DOHH2 (cell line): ENCODE measurements around the gene SNCG.

Experiments
- EZH2phosphoT487 ChIP-seq: fragments of 200-600 bp; sonication (generic); IDR thresholded peaks from 2 replicates; pipeline ENCODE4 v1.6.1; 2017; ENCODE audit warnings: borderline replicate concordance, mild to moderate bottlenecking, antibody characterized with exemption, low read length, moderate library complexity, mixed read lengths
- TF ChIP-seq, protein P1 (sequence below): fragments of 200-600 bp; sonication (generic); IDR thresholded peaks from one replicate; pipeline ENCODE4 v1.5.1; 2014; ENCODE audit warnings: antibody characterized with exemption, mild to moderate bottlenecking, low read depth, low read length; ENCODE audit not compliant: poor library complexity, severe bottlenecking

DNA sequence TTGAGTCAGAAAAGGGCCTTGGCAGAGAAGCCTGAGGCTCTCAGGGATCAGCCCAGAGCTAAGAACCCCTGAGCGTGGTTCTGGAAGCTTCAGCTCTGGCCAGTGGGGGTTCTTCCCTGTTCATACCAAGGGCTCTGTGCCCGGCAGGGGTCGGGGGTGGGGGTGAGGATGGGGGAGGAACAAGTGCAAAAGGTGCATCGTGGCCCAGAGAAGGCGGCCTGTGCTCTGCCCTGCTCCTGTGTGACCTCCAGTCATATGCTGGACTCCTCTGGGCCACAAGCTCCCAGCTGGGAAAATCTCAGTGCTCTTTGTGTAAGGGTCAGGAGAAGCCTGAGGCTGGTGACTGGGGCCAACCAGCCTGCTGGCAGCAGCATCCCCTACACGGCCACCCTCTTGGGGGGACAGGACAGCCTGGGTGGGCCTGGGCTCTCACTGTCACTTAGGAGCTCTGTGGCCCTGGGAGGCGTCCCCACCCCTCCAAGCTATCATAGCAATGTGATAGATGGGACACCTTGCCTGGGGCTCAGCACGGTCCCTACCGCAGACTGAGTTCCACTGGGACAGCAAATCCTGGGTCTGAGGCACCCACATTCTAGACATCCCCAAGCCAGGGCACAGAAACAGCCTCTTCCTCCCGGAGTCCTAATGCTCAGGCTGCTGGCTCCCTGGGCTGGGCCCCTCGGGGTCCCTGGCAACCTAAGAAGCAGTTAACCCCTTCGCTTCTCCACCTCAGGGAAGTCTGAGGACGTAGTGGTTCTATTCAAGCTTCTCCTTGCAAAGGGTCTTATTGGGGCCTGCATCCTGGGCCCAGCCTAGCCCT is 3.5 kb upstream of the SNCG start:
- TF ChIP-seq, protein P1, sequence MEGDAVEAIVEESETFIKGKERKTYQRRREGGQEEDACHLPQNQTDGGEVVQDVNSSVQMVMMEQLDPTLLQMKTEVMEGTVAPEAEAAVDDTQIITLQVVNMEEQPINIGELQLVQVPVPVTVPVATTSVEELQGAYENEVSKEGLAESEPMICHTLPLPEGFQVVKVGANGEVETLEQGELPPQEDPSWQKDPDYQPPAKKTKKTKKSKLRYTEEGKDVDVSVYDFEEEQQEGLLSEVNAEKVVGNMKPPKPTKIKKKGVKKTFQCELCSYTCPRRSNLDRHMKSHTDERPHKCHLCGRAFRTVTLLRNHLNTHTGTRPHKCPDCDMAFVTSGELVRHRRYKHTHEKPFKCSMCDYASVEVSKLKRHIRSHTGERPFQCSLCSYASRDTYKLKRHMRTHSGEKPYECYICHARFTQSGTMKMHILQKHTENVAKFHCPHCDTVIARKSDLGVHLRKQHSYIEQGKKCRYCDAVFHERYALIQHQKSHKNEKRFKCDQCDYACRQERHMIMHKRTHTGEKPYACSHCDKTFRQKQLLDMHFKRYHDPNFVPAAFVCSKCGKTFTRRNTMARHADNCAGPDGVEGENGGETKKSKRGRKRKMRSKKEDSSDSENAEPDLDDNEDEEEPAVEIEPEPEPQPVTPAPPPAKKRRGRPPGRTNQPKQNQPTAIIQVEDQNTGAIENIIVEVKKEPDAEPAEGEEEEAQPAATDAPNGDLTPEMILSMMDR, result no peak
- TF ChIP-seq EZH2phosphoT487, result no peak
